ENCODE results near the gene HEBP1. TPM values are rescaled to one million over a fixed set of nuclear protein-coding genes. Genes with fewer than 3 reads are reported as not detected.

HEBP1 gene
- total RNA-seq, 1 donor from 2014 or later: 72.7 TPM

- H3K4me1 ChIP-seq: peaks cover 4% of the 10 kb centered on the region
- DNase-seq: no peak
- no peak overlapping the region for H3K27ac ChIP-seq
- no peak overlapping the region for H3K4me3 ChIP-seq
- ATAC-seq: no peak
- intact Hi-C loops (cut with DNase I): no loop called here
- no peak for TF ChIP-seq CTCF (IDR thresholded peaks at IDR 0.05)
- H3K9me3 ChIP-seq: no peaks in the 10 kb centered on the region
- no peaks in the 10 kb centered on the region for H3K36me3 ChIP-seq
- no peaks in the 10 kb centered on the region for H3K27me3 ChIP-seq (ENCODE audit: low read depth)
Measured at GRCh38 chr12:12925388-12925787, 74.7 kb downstream of the HEBP1 start.

Other genes with a start within 250 kb of the HEBP1 start
- 11.0 TPM for gene APOLD1, start 214.6 kb downstream of the HEBP1 start, total RNA-seq
- 45.1 TPM for gene DDX47, start 186.9 kb downstream of the HEBP1 start, total RNA-seq
- gene GPRC5A, start 108.7 kb downstream of the HEBP1 start, total RNA-seq: 482 TPM
- gene GPRC5D, start 48.1 kb downstream of the HEBP1 start, total RNA-seq: not detected
- gene FAM234B, start 44.1 kb upstream of the HEBP1 start, total RNA-seq: 7.5 TPM
- not detected for gene GSG1, start 103.4 kb upstream of the HEBP1 start, total RNA-seq
- 195 TPM for gene EMP1, start 196.5 kb upstream of the HEBP1 start, total RNA-seq

Data from lower lobe of right lung (tissue), 2 donors.